Measurements from ENCODE around the gene ULK4. TPM values are rescaled to one million over a fixed set of nuclear protein-coding genes. Genes with fewer than 3 reads are reported as not detected.
A peak's percentile ranks its signal among the peaks of the same experiment; 100 is the strongest.
"Not testable (repeated sequence)": the region's sequence is repeated elsewhere in the genome, so short reads cannot be mapped to it uniquely, and the experiment has no call there.

ULK4 gene
- polyA plus RNA-seq, 1 donor from 2014 or later = 5.6 TPM

DNA sequence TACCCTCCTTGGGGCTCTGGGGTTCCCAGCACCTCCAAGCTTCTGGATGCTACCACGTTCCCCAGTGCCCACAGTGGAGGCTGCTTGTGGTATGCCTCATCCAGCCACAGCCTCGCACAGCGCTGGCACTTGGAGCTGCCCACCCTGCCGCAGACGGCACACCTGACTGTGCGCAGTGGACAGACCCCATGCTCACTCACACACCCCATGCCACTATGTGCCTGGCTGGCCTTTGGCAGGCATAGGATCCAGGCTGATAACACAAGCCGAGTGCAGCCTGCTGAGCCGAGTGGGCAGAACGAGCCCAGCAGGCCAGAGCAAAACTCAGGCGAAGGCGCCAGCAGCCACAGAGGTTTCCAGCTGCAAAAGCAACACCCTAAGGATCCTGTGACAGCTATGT, 311.5 kb downstream of the ULK4 start:
- Mint-ChIP-seq H3K4me3 (no peak overlapping the region), H3K27ac (no peak overlapping the region), H3K9me3 (peaks cover 0 to 7% (median 0%) of the 10 kb centered on the region in 3 donors), H3K27me3 (no peaks in the 10 kb centered on the region), H3K36me3 (peaks cover 6% of the 10 kb centered on the region), H3K4me1 (no peaks in the 10 kb centered on the region)

DNA sequence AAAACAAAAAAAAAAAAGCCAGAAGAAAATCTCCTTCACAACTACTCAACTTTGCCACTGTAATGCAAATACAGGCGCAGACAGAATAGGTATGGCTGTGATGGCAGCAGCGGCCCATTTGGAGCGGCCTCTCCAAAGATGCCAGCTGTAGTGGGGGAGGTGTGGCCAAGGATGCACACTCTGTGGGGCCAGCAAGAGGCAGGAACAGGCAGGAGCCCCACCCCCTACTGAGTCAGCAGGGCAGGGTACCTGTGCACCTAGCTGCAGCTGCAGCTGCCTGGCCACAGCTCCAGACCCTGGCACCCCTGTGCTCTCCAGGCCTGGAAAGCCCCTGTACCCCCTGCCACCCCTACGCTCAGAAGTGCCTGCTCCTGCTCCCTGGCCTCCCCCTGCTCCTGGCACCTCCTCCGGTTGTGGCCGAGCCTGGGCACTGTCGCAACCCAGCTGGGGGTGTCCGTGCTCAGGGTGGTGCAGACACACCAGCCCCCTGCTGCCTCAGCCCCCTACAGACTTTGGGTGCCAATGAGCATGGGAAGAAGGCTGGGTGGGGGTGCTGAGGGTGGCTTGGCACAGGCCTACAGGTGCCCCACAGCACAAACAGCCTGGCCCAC, 312.7 kb downstream of the ULK4 start:
- Mint-ChIP-seq H3K36me3 (peaks cover 6% of the 10 kb centered on the region), H3K9me3 (peaks cover 0 to 7% (median 0%) of the 10 kb centered on the region in 3 donors), H3K4me1 (no peaks in the 10 kb centered on the region), H3K4me3 (no peak overlapping the region), H3K27ac (no peak overlapping the region), H3K27me3 (no peaks in the 10 kb centered on the region)

GRCh38 chr3:41647730-41648129, 314.2 kb downstream of the ULK4 start:
- H3K9me3 Mint-ChIP-seq = peaks cover 0 to 12% (median 0%) of the 10 kb centered on the region in 3 donors
- H3K27ac Mint-ChIP-seq, H3K36me3 Mint-ChIP-seq, H3K4me3 Mint-ChIP-seq, H3K4me1 Mint-ChIP-seq, H3K27me3 Mint-ChIP-seq: not testable (repeated sequence)

GRCh38 chr3:41640076-41640475, 321.8 kb downstream of the ULK4 start:
- H3K4me1 Mint-ChIP-seq = no peaks in the 10 kb centered on the region
- H3K27me3 Mint-ChIP-seq = no peaks in the 10 kb centered on the region
- H3K4me3 Mint-ChIP-seq = no peak overlapping the region
- peaks cover 0 to 5% (median 0%) of the 10 kb centered on the region in 3 donors for H3K9me3 Mint-ChIP-seq
- H3K27ac Mint-ChIP-seq = no peak overlapping the region
- peaks cover 4% of the 10 kb centered on the region for H3K36me3 Mint-ChIP-seq

DNA sequence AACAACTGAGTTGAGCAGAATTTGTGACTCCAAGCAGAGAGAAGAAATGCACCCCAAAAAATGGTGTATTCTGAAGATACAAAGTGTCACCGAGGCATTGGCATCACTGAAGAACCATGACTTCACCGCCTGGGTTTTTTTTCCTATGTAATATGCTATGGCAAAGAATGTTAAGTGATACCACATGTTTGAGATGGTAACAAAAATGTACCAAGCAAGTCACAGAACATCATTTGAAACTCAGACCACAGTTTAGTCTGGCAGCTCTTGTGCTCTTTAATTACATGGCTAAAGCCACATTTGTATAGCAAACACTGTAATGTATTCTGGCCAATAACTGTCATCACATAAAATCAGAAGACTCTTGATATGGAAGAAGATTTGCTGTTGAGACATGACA, 323.5 kb downstream of the ULK4 start:
- no peak overlapping the region for H3K27ac Mint-ChIP-seq
- H3K9me3 Mint-ChIP-seq = peaks cover 0 to 3% (median 0%) of the 10 kb centered on the region in 3 donors
- H3K36me3 Mint-ChIP-seq = peaks cover 4% of the 10 kb centered on the region
- no peaks in the 10 kb centered on the region for H3K4me1 Mint-ChIP-seq
- no peaks in the 10 kb centered on the region for H3K27me3 Mint-ChIP-seq
- no peak overlapping the region for H3K4me3 Mint-ChIP-seq

DNA sequence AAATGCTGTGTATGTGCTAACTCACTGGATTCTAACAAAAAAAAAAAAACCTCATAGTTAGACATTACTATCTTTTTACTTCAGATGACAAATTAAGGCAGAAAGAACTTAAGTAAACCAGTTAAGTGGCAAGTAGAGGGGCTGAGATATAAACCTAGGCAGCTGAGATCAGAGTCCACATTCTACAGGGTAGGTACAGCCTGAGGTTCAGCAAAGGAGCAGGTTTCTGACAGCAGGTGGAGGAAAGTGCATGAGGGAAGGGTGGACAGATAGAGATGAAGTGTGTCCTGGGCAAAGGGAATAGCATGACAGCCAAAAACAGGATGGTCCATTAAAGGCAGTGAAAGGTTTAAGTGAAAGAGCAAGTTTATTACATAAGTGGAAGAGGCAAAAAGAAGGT, 329.2 kb downstream of the ULK4 start:
- H3K4me1 Mint-ChIP-seq = no peaks in the 10 kb centered on the region
- H3K27ac Mint-ChIP-seq = no peak overlapping the region
- H3K4me3 Mint-ChIP-seq = no peak overlapping the region
- H3K36me3 Mint-ChIP-seq = peaks cover 6% of the 10 kb centered on the region
- H3K27me3 Mint-ChIP-seq = no peaks in the 10 kb centered on the region
- H3K9me3 Mint-ChIP-seq = no peaks in the 10 kb centered on the region

DNA sequence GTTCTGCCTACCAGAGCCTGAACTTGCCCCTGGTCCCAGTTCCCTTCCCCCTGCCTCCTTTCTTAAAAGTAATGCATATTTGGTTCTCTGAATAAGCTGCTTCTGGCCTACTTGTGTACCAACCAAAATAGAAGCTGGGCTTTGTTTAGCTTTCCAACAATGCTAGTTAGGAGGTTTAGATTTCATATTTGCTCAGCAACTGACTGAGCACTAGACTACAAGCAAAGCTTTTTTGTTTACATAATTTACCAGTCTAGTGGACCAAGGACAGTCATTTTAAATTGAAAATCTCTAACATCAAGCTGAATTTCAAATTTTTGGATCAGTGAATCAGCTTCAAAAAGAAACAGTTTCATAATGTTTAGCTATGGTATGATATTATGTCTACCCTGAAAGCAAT, 331.2 kb downstream of the ULK4 start:
- no peak overlapping the region for H3K4me3 Mint-ChIP-seq
- no peak overlapping the region for H3K27ac Mint-ChIP-seq
- no peaks in the 10 kb centered on the region for H3K27me3 Mint-ChIP-seq
- H3K4me1 Mint-ChIP-seq = no peaks in the 10 kb centered on the region
- peaks cover 2% of the 10 kb centered on the region for H3K36me3 Mint-ChIP-seq
- no peaks in the 10 kb centered on the region for H3K9me3 Mint-ChIP-seq

GRCh38 chr3:41629986-41630385, 331.9 kb downstream of the ULK4 start:
- Mint-ChIP-seq H3K4me1 (no peaks in the 10 kb centered on the region), H3K27me3 (no peaks in the 10 kb centered on the region), H3K9me3 (no peaks in the 10 kb centered on the region), H3K27ac (no peak overlapping the region), H3K4me3 (no peak overlapping the region), H3K36me3 (peaks cover 2% of the 10 kb centered on the region)

GRCh38 chr3:41629072-41629471, 332.8 kb downstream of the ULK4 start:
- no peak overlapping the region for H3K4me3 Mint-ChIP-seq
- peaks cover 2% of the 10 kb centered on the region for H3K36me3 Mint-ChIP-seq
- H3K27ac Mint-ChIP-seq = no peak overlapping the region
- no peaks in the 10 kb centered on the region for H3K9me3 Mint-ChIP-seq
- H3K4me1 Mint-ChIP-seq = no peaks in the 10 kb centered on the region
- no peaks in the 10 kb centered on the region for H3K27me3 Mint-ChIP-seq

DNA sequence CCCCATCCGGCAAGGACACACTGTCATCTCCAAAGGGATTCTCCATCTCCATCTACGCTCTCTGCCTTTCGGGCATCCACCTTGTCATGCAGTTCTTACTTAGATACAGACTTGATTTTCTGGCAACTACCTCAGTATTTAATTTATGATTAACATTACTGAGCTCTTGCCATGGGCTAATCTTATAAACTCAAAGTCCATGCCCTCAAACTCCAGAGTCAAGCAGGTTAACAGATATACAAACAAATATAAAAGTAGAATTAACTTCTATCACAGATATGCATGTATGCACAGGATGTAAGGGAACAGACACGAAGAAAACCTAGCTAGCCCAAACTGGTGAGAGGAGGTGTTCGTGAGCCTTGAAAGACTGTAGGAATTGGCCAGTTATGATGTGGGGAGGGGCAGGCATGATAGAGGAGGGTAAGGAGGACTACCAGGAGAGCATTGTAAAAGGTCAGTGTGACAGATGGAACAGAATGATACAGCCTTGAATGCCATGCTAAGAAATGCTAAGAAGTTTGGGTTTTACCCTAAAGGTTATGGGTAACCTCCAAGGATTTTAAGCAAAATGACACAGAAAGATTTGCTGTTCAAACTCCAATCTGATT, 334.3 kb downstream of the ULK4 start:
- H3K4me1 Mint-ChIP-seq = no peaks in the 10 kb centered on the region
- H3K27ac Mint-ChIP-seq = no peak overlapping the region
- peaks cover 2% of the 10 kb centered on the region for H3K36me3 Mint-ChIP-seq
- no peaks in the 10 kb centered on the region for H3K27me3 Mint-ChIP-seq
- H3K9me3 Mint-ChIP-seq = no peaks in the 10 kb centered on the region
- peak overlapping the region in 1 of 4 donors; percentile 38 for H3K4me3 Mint-ChIP-seq

- Mint-ChIP-seq H3K27me3 (no peaks in the 10 kb centered on the region), H3K9me3 (no peaks in the 10 kb centered on the region), H3K4me1 (no peaks in the 10 kb centered on the region), H3K36me3 (peaks cover 7% of the 10 kb centered on the region), H3K27ac (no peak overlapping the region), H3K4me3 (no peak overlapping the region)
Observed at GRCh38 chr3:41612853-41613252, 349.1 kb downstream of the ULK4 start.

DNA sequence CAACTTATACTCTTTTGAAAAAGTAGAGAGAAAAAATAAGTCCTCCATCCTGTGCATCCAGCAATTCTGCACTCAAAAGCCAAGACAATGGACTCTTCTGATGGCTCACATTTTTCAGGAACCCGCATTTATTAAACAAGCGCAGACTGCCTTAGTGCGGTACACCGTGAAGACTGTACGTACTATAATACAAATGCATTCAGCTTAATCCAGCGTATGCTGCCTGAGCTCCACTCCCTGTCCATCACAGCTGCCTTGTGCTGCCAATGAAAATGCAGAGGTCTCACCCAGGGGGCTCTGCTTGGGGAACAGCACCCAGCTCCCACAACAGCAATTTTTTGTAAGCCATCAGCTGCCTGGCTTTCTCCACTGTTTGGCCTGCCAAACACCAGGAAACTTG, 350.9 kb downstream of the ULK4 start:
- Mint-ChIP-seq H3K27me3 (no peaks in the 10 kb centered on the region), H3K36me3 (peaks cover 6% of the 10 kb centered on the region), H3K4me1 (peaks cover 0 to 5% (median 0%) of the 10 kb centered on the region in 3 donors), H3K27ac (no peak overlapping the region), H3K4me3 (no peak overlapping the region), H3K9me3 (no peaks in the 10 kb centered on the region)

GRCh38 chr3:41608347-41608746, 353.6 kb downstream of the ULK4 start:
- Mint-ChIP-seq H3K36me3 (peaks cover 2% of the 10 kb centered on the region), H3K4me1 (peaks cover 1 to 5% (median 3%) of the 10 kb centered on the region in 3 donors), H3K27me3 (no peaks in the 10 kb centered on the region), H3K9me3 (peaks cover 0 to 2% (median 0%) of the 10 kb centered on the region in 3 donors), H3K27ac (no peak overlapping the region), H3K4me3 (no peak overlapping the region)

GRCh38 chr3:41603807-41604206, 358.1 kb downstream of the ULK4 start:
- no peak overlapping the region for H3K27ac Mint-ChIP-seq
- no peaks in the 10 kb centered on the region for H3K36me3 Mint-ChIP-seq
- H3K4me3 Mint-ChIP-seq = peak overlapping the region in 1 of 4 donors; percentile 25
- H3K27me3 Mint-ChIP-seq = no peaks in the 10 kb centered on the region
- H3K4me1 Mint-ChIP-seq = peaks cover 1 to 5% (median 3%) of the 10 kb centered on the region in 3 donors
- peaks cover 0 to 2% (median 0%) of the 10 kb centered on the region in 3 donors for H3K9me3 Mint-ChIP-seq

- H3K4me3 Mint-ChIP-seq = no peak overlapping the region
- H3K27ac Mint-ChIP-seq = no peak overlapping the region
- H3K9me3 Mint-ChIP-seq = peaks cover 0 to 2% (median 0%) of the 10 kb centered on the region in 3 donors
- H3K4me1 Mint-ChIP-seq = peaks cover 1 to 5% (median 3%) of the 10 kb centered on the region in 3 donors
- peaks cover 4% of the 10 kb centered on the region for H3K36me3 Mint-ChIP-seq
- no peaks in the 10 kb centered on the region for H3K27me3 Mint-ChIP-seq
Observed at GRCh38 chr3:41602121-41602520, 359.8 kb downstream of the ULK4 start.

GRCh38 chr3:41601404-41601987, 360.4 kb downstream of the ULK4 start:
- peaks cover 4% of the 10 kb centered on the region for H3K36me3 Mint-ChIP-seq
- peaks cover 0 to 3% (median 1%) of the 10 kb centered on the region in 3 donors for H3K4me1 Mint-ChIP-seq

More at GRCh38 chr3:41601404-41601987, 360.4 kb downstream of the ULK4 start:
- peaks cover 0 to 2% (median 0%) of the 10 kb centered on the region in 3 donors for H3K9me3 Mint-ChIP-seq
- no peaks in the 10 kb centered on the region for H3K27me3 Mint-ChIP-seq
- no peak overlapping the region for H3K27ac Mint-ChIP-seq
- H3K4me3 Mint-ChIP-seq = peak overlapping the region in 1 of 4 donors; percentile 6

Data from IgD-negative memory B cell (primary cell).